A549 (cell line): ENCODE data around the gene PTPRH.

Experiments
- CHD2 ChIP-seq: fragments of 150-350 bp; IDR thresholded peaks from 2 replicates; pipeline ENCODE4 v1.6.1; 2014; ENCODE audit warnings: low read length; ENCODE audit not compliant: partially characterized antibody
- EP300 ChIP-seq, 2 experiments: fragments of >200 bp; sonication (Bioruptor Twin); formaldehyde crosslinking; IDR thresholded peaks; 2 replicates in 1 of 2; 3 replicates in 1 of 2; pipeline ENCODE4 v1.6.1; 2016 to 2017
- POLR2A ChIP-seq: IDR thresholded peaks from 2 replicates; pipeline ENCODE4 v1.6.1; 2012; ENCODE audit warnings: mild to moderate bottlenecking, low read length
- RCOR1 ChIP-seq: fragments of 150-350 bp; IDR thresholded peaks from 2 replicates; pipeline ENCODE4 v1.6.1; 2014; ENCODE audit warnings: antibody characterized with exemption, low read length, low read depth
- TF ChIP-seq, protein P1 (sequence below): fragments of >200 bp; sonication (Bioruptor Twin); formaldehyde crosslinking; IDR thresholded peaks from 3 replicates; pipeline ENCODE4 v1.6.1; 2016
- TF ChIP-seq, protein P2 (sequence below): fragments of >200 bp; sonication (Bioruptor Twin); formaldehyde crosslinking; IDR thresholded peaks from 3 replicates; pipeline ENCODE4 v1.5.1; 2016
- TF ChIP-seq, protein P3 (sequence below): fragments of 200-600 bp; sonication (generic); IDR thresholded peaks from 2 replicates; pipeline ENCODE4 v1.6.1; 2016; ENCODE audit warnings: antibody characterized with exemption, mild to moderate bottlenecking, moderate library complexity

DNA sequence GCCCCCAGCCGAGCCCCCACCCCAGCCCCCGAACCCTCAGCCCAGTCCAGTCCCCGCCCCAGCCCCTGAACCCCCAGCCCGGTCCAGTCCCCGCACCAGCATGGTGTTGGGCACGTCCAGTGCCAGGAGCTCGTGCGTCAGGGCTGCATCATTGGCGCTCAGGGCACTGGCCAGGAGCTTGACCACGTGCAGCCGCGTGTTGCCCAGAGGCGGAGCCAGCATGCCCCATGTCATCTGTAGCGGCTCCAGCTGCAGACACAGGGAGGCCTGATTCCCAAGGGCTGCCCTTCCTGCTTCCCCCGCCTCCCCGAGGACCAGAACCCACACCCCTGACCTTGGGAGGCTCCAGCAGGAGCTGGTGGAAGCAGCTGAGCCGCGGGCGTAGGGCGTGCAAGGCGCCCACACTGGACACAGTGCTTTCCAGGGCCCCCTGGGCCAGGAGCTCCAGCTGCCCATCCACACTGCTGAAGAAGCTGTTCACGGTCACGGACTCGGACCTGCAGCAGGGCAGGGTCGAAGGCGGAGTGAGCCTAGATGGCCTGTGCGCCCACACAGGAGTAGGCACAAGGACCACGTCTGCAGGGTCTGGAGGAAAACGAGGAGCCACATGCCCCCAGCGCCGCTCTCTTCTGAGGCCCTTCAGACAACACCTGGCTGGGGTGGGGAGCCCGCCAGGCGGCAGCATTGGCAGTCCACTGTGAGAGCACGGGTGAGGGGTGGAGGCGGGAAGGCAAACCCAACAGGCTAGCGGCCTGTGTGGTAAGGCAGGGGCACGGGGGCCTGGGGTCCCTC is 32.0 kb upstream of the PTPRH start:
- TF ChIP-seq, protein P1, sequence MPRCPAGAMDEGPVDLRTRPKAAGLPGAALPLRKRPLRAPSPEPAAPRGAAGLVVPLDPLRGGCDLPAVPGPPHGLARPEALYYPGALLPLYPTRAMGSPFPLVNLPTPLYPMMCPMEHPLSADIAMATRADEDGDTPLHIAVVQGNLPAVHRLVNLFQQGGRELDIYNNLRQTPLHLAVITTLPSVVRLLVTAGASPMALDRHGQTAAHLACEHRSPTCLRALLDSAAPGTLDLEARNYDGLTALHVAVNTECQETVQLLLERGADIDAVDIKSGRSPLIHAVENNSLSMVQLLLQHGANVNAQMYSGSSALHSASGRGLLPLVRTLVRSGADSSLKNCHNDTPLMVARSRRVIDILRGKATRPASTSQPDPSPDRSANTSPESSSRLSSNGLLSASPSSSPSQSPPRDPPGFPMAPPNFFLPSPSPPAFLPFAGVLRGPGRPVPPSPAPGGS: no peak
- no peak for TF ChIP-seq POLR2A
- TF ChIP-seq, protein P2, sequence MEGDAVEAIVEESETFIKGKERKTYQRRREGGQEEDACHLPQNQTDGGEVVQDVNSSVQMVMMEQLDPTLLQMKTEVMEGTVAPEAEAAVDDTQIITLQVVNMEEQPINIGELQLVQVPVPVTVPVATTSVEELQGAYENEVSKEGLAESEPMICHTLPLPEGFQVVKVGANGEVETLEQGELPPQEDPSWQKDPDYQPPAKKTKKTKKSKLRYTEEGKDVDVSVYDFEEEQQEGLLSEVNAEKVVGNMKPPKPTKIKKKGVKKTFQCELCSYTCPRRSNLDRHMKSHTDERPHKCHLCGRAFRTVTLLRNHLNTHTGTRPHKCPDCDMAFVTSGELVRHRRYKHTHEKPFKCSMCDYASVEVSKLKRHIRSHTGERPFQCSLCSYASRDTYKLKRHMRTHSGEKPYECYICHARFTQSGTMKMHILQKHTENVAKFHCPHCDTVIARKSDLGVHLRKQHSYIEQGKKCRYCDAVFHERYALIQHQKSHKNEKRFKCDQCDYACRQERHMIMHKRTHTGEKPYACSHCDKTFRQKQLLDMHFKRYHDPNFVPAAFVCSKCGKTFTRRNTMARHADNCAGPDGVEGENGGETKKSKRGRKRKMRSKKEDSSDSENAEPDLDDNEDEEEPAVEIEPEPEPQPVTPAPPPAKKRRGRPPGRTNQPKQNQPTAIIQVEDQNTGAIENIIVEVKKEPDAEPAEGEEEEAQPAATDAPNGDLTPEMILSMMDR: no peak
- no peak for TF ChIP-seq CHD2
- TF ChIP-seq, protein P3, sequence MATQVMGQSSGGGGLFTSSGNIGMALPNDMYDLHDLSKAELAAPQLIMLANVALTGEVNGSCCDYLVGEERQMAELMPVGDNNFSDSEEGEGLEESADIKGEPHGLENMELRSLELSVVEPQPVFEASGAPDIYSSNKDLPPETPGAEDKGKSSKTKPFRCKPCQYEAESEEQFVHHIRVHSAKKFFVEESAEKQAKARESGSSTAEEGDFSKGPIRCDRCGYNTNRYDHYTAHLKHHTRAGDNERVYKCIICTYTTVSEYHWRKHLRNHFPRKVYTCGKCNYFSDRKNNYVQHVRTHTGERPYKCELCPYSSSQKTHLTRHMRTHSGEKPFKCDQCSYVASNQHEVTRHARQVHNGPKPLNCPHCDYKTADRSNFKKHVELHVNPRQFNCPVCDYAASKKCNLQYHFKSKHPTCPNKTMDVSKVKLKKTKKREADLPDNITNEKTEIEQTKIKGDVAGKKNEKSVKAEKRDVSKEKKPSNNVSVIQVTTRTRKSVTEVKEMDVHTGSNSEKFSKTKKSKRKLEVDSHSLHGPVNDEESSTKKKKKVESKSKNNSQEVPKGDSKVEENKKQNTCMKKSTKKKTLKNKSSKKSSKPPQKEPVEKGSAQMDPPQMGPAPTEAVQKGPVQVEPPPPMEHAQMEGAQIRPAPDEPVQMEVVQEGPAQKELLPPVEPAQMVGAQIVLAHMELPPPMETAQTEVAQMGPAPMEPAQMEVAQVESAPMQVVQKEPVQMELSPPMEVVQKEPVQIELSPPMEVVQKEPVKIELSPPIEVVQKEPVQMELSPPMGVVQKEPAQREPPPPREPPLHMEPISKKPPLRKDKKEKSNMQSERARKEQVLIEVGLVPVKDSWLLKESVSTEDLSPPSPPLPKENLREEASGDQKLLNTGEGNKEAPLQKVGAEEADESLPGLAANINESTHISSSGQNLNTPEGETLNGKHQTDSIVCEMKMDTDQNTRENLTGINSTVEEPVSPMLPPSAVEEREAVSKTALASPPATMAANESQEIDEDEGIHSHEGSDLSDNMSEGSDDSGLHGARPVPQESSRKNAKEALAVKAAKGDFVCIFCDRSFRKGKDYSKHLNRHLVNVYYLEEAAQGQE: no peak
- no peak for TF ChIP-seq EP300 (IDR thresholded peaks at IDR 0.05)
- no peak for TF ChIP-seq RCOR1
